A172 (cell line): ENCODE data around the gene MSMO1. TPM values are rescaled to one million over a fixed set of nuclear protein-coding genes. Genes with fewer than 3 reads are reported as not detected.
"Not testable (repeated sequence)": the region's sequence is repeated elsewhere in the genome, so short reads cannot be mapped to it uniquely, and the experiment has no call there.

ENCODE experiments used
- DNase-seq: peaks from one replicate; pipeline ENCODE4 v3.0.0-alpha.2; 2015; ENCODE audit warnings: low spot score
- total RNA-seq: library from RNA; depleted of rRNA; stranded (reverse); fragments of >200 nt; shearing (Covaris generic); gene quantifications from 2 replicates; pipeline ENCODE4 v1.2.3, GENCODE V29; 2014; rRNA removed

The MSMO1 gene
- 72.3 and 98.6 TPM in 2 replicates for total RNA-seq

DNA sequence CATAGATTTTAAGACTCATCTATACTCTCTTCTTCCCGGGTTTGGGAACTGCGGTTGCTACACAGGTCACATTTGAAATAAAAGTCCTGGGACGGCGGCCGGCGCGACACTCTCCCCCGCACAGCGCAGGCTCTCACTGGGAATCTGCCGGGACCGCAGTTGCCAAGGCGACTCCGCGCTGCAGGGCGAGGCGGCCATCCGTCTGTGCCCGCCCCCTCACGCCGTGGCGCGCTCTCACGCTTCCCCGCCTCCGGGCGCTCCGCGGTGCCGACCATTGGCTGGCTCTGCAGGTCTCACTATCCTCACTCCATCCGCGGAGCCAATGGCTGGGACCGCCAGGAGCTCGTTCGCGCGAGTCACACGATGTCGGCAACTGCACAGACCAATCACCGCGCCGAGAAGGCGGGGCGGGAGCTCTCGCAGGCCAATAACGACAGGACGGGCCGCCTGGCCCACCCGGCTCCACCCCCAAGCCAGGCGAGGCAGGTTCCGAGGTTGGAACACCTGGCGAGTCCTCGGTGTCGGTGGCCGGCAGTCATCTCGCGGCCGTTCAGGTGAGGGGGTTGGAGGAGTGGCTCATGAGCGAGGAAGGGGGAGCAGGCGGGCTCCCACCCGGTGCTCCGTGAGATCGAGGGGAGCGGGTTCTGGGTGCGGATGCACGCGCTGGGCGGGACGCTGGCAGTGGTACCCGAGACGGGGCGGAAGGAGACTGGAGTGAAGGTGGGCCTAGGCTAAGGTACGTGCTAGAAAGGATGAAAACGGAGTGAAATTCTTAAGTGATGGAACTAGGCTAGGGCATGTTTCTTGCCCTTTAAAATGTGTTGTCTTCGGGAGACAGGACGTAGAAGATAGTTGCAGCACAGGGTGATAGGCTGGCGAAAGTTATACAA is at the start of gene MSMO1:
MSMO1 (plus strand) TSS at position 459 of the 890 bp plus-strand sequence. CDS start 5,702 bp downstream, outside the sequence.
- peak; percentile 95 for DNase-seq

DNA sequence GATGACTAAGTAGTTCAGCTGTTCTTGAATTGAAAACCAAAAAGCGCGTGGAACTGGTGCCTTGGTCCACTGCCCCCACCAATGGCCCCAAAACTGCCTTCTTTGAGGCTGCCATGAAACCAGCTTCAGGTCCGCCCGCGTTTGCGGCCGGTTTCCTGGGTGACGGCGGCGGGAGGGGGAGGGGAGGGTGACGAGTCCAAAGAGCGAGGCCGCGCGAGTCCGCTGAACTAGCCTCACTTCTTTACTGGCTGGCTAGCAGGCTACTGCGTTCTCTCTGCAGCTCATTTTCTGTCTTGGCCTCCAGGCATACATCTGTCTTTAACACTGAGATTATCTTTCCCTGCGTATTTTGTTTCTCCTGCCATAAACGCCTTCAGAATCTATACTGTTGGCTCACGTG is 47.9 kb upstream of the MSMO1 start:
- not testable (repeated sequence) for DNase-seq

DNA sequence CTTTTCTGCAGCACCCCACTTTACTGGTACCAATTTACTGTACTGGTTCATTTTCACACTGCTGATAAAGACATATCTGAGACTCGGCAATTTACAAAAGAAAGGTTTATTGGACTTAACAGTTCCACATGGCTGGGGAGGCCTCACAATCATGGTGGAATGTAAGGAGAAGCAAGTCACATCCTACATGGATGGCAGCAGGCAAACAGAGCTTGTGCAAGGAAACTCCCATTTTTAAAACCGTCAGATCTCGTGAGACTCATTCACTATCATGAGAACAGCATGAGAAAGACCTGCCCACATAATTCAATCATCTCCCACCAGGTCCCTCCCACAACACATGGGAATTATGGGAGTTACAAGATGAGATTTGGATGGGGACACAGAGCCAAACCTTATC is 42.8 kb upstream of the MSMO1 start:
- not testable (repeated sequence) for DNase-seq

- not testable (repeated sequence) for DNase-seq
Measured at GRCh38 chr4:165286619-165287340, 40.7 kb upstream of the MSMO1 start.

GRCh38 chr4:165288226-165288625 is 39.2 kb upstream of the MSMO1 start:
- no peak for DNase-seq

DNA sequence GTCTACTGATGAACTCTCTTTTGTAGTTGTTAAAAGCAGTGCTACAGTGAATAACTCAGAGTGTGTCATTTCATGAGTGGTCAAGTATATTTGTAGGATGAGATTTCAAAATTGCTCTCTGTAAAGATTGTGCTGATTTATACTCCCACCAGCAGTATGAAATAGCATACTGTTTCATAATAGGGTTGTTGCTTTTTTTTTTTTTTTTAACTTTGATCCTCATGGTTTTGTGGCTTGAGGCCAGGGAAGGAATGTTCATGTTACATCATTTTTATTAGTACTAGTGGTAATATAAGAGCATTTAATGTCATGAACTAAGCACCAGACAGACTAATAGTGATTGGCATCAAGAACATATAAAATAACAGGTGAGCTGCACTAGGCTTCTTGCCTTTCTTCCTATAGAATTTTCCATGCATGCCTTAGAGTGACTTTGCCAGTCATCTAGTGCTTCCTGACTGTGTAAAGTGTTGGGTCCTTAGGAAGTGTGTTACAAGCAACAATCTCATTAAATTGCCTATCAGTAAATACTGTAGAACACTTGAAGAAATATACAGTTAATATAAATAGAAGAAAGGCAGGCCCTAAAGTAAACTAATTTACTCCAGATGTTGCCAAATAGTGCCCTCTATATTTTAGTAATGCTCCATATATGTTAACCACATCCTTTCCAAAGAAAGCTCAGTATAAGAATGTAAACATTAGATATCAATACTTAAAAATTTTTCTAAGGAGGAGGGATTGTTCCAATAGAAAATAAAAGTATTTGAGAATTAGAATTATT is 38.6 kb upstream of the MSMO1 start:
- DNase-seq, result no peak

GRCh38 chr4:165289423-165289785 is 38.1 kb upstream of the MSMO1 start:
- DNase-seq, result no peak

DNA sequence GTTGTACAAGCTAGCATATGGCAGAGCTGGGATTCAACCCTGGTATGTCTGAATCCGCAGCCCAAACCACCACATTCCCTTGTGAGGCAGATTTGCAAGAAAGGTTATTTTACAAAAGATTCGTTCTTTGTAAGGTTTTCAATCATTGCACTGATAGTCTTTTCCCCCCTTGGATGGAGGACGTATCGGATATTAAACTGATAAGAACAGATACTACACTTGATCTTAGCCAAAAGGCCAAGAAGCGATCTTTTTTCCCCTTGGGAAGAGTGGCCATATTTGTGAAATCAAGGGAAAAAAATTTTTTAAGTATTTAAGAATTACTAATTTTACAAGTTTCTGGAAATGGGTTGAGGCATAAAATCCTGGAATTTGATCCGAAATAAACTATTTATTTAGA is 34.4 kb upstream of the MSMO1 start:
- DNase-seq, result no peak

DNA sequence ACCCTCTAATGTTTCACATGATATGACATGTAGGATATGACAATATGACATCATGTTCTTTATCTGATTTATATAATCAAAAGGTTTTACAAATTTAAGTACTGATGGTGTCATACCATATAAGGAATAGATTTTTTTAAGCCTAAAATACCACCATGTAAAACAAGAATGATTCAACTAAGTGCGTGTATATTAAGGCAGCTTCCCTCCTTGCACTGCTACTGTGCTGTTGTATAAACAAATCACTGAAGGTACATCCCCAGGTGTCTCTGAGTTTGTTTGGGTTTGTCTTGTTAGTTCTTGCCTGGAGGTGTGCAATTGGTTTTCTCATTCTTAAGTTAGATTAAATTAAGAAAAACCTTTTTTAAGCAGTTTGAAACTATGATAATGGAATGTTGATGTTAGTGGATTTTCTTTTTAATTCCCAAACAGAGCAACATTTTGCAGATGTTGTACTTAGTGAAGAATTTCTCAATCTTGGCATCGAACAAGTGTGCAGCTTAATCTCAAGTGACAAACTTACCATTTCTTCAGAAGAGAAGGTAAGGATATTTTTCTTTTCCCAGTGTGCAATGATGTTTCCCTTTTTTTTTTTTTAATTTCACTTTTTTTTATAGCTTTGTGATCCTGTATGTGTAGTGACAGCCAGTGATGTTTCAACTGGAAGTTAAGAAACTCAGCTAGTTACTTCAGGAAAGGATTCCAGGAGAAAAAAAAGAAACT is 33.4 kb upstream of the MSMO1 start:
- no peak for DNase-seq

DNA sequence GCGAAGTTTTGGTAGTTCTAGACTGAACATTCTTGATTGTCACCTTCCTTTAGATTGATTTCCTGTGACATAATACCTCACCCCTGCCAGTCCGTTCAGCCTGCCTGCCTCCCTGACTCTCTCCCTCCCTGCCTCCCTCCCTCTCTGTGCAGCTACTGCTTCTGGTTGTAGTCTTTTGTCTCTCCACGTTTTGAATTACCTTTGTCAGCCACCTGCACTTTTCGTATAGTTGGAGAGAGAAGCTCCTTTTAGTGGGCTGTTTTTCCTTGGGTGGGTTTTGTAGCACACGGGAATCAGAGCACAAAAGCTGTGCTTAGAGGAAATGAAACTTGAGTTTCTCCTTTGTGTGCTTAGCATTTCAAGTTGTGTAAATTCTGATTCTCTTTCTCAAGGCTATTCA is 32.6 kb upstream of the MSMO1 start:
- no peak for DNase-seq

DNA sequence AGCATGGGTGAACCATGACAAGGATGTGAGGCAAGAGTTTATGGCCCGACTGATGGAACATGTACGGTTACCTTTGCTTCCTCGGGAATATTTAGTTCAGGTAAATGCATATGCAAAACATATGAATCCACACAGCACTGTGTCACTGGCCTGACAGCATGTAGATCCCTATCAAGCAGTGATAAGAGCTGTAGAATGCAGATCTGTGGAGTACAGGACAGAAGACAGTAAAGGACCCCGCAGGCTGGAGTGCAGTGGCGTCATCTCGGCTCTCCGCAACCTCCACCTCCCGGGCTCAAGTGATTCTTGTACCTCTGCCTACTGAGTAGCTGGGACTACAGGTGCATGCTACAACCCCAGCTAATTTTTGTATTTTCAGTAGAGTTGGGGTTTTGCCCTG is 29.8 kb upstream of the MSMO1 start:
- no peak for DNase-seq

DNA sequence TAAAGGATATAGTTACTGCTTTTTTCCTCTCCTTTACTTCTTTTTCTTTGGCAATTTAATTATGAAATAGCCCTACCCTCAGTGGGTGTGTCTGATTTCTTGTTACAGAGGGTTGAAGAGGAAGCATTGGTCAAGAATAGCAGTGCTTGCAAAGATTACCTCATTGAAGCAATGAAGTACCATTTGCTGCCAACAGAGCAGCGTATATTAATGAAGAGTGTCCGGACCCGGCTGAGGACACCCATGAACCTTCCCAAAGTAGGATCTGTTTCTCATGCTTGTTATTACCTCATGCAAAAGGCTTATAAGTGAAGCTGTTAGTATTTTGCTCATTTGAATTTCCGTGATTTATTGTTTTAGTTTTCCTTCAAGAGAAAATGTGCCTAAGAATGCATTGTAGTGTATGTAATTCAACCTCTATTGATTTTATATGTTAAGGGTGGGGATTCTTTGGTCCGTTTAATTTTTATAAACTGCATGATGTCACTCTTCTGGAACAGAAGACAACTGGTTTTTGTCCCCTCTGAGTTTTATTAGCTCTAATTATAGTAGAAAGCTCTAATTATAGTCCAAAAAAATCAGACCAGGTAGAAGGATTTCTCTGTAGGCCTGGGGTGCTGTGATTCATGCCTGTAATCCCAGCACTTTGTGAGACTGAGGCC is 27.9 kb upstream of the MSMO1 start:
- DNase-seq, result no peak

DNA sequence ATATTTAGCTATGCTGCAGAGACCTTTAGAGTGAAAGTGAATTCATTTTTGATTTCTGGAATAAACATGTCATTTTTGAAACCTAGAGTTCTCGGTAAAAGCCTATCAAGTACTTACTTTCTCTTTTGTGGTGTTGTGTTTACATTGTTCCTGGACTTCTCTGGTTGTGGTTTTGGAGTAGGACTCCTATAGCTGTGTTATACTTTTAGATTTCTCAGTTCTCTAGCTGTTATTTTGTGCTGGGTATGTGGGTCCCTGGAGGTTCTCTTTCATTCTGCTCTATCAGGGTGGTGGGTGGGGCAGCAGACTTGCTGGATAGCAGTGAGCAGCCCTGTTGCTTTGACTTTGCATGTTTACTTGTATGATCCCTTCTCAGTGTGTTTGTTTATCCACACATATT is 25.6 kb upstream of the MSMO1 start:
- DNase-seq, result peak; percentile 5

DNA sequence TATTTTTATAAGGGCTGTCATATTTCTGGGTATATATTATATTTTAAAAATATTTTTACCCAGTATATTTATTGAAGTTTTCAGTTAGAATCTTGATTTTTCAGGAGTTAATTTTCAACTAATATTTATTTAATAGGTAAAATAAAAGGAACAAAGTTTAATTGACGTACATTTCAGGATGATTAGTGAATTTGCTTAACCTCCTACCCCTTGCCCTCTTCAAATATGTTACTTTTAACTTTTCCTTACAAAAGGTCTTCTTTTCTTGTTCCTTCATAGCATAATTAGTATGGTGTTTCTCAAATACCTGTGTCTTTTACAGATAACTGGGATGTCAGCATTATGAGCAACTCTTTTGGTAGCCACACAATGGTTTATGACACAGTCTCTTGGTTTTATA is 24.8 kb upstream of the MSMO1 start:
- no peak for DNase-seq

DNA sequence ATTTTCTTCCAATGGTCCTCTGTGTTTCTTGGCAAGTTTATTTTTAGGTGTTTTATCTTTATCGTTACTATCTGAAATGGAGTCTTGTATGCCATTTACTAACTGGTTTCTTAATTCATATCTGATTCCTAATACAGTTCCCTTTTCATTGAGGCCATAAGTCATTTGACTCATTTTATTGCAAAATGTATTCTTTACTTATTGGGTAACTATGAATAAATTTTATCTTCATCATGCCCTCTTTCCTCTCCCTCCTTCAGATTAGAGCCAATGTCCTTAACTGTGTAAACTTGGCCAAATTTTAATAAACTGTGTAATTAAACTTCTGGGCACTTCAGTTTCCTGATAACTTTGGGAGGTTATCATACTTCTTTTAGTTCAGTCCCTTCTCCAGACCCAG is 19.3 kb upstream of the MSMO1 start:
- no peak for DNase-seq

GRCh38 chr4:165308606-165309005 is 18.9 kb upstream of the MSMO1 start:
- no peak for DNase-seq

DNA sequence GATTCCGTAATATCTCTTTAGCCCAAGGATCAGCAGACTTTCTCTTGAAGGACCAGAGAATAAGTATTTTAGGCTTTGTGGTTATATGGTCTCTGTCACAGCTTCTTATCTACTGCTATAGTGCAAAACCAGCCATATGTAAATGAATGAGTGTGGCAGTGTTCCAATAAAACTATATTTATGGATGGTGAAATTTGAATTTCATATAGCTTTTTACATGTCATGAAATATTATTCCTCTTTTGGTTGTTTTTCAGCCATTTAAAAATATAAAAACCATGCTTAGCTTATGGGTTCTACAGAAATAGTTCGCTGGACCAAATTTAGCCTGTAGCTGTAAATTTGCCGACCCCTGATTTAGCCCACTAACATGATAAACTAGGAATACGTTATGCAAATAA is 18.0 kb upstream of the MSMO1 start:
- DNase-seq, result no peak

GRCh38 chr4:165312506-165312905 is 15.0 kb upstream of the MSMO1 start:
- no peak for DNase-seq

DNA sequence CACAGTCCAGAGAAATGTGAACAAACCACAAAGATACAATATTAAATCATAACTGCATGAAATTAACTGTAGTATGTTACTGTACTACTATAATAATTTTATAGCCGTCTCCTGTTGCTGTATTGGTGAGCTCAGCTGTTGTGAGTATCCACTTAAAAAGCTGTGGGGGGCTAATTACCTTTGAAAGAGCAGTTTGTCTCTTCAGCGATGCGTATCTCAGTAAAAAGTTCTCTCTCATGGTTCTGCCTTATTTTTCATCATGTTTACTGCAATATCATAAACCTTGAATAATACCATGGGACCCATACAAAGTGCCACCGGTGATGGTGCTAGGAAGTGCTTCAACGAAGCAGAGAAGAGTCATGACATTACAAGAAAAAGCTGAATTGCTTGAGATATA is 8.4 kb upstream of the MSMO1 start:
- no peak for DNase-seq

GRCh38 chr4:165319509-165319908 is 8.0 kb upstream of the MSMO1 start:
- no peak for DNase-seq
